Measurements from ENCODE around the gene HOXD12. TPM values are rescaled to one million over a fixed set of nuclear protein-coding genes. Genes with fewer than 3 reads are reported as not detected.
A peak's percentile ranks its signal among the peaks of the same experiment; 100 is the strongest.

The HOXD12 gene, protein sequence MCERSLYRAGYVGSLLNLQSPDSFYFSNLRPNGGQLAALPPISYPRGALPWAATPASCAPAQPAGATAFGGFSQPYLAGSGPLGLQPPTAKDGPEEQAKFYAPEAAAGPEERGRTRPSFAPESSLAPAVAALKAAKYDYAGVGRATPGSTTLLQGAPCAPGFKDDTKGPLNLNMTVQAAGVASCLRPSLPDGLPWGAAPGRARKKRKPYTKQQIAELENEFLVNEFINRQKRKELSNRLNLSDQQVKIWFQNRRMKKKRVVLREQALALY
- total RNA-seq (2014; rRNA removed; shearing (Covaris generic)) (not detected in 2 replicates), polyA plus RNA-seq (2016; fragmentation: Nextera tagmentation; extraction: Ambion mirVana) (not detected in 2 replicates)
- long read RNA-seq = 0 reads

GRCh38 chr2:176099728-176100546, at the start of gene HOXD12:
Gene HOXD12, plus strand, starts transcription at chr2:176099795. Its CDS starts 7 bp downstream, at chr2:176099802.
- DNase-seq (ENCODE audit: low spot score) = no peak
- peaks cover 94% of the 10 kb centered on the region for H3K27me3 ChIP-seq (ENCODE audit: insufficient read depth)

DNA sequence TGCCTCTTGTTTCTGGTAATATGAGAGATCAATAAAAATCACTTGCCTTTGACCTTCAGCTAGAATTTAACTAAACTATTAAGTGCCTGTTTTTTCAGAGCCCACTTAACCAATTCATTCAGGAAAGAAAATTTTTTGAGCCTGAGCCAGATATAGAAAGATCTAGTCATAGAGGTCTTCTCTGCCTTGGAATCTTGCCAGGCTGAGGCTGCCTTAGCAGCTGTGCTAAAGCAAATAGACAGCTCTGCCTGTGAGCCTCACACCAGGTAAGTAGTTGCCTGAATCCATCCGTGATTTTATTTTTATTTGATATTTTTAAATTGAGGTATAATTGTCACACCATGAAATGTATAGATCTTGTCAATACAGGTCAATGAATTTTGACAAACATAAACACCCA, 43.2 kb upstream of the HOXD12 start:
- peaks cover 18% of the 10 kb centered on the region for H3K27me3 ChIP-seq (ENCODE audit: insufficient read depth)
- Mint-ChIP-seq H3K27me3 (ENCODE audit: insufficient read depth, low read depth, poor library complexity) (no peaks in the 10 kb centered on the region), H3K36me3 (ENCODE audit: low read depth) (no peaks in the 10 kb centered on the region), H3K9me3 (no peaks in the 10 kb centered on the region), H3K4me1 (no peaks in the 10 kb centered on the region), H3K4me3 (no peak overlapping the region), H3K27ac (no peak overlapping the region)
- H3K27ac ChIP-seq (ENCODE audit: low read depth) = no peak overlapping the region
- 0 out of 2 replicates have a peak overlapping the region, but pooled peaks have one; percentile 59 for H2AFZ ChIP-seq
- ATAC-seq = no peak
- H3K9me2 ChIP-seq (ENCODE audit: insufficient read depth) = no peaks in the 10 kb centered on the region
- no peaks in the 10 kb centered on the region for H3K36me3 ChIP-seq (ENCODE audit: insufficient read depth)
- DNase-seq (ENCODE audit: low spot score) = no peak
- no peaks in the 10 kb centered on the region for H3K79me2 ChIP-seq (replicated peaks; ENCODE audit: insufficient read depth)
- H3K4me3 ChIP-seq = no peak overlapping the region
- H4K20me1 ChIP-seq (replicated peaks; ENCODE audit: insufficient read depth) = no peaks in the 10 kb centered on the region
- TF ChIP-seq REST (IDR thresholded peaks at IDR 0.05; ENCODE audit: unreplicated experiment) (no peak), ETS1 (IDR thresholded peaks at IDR 0.05) (no peak), POLR2AphosphoS5 (IDR thresholded peaks at IDR 0.05; ENCODE audit: low read depth) (no peak), STAT1 (IDR thresholded peaks at IDR 0.05; ENCODE audit: unreplicated experiment) (no peak), NANOG (IDR thresholded peaks at IDR 0.05; ENCODE audit: borderline replicate concordance) (no peak), EZH2phosphoT487 (IDR thresholded peaks at IDR 0.05; ENCODE audit: unreplicated experiment) (no peak)
- TF ChIP-seq, protein P1, sequence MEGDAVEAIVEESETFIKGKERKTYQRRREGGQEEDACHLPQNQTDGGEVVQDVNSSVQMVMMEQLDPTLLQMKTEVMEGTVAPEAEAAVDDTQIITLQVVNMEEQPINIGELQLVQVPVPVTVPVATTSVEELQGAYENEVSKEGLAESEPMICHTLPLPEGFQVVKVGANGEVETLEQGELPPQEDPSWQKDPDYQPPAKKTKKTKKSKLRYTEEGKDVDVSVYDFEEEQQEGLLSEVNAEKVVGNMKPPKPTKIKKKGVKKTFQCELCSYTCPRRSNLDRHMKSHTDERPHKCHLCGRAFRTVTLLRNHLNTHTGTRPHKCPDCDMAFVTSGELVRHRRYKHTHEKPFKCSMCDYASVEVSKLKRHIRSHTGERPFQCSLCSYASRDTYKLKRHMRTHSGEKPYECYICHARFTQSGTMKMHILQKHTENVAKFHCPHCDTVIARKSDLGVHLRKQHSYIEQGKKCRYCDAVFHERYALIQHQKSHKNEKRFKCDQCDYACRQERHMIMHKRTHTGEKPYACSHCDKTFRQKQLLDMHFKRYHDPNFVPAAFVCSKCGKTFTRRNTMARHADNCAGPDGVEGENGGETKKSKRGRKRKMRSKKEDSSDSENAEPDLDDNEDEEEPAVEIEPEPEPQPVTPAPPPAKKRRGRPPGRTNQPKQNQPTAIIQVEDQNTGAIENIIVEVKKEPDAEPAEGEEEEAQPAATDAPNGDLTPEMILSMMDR (conservative IDR thresholded peaks at IDR 0.05; ENCODE audit: low read depth in 2 of 2) = no peak
- no peak overlapping the region for H3K4me2 ChIP-seq
- no peaks in the 10 kb centered on the region for H3F3A ChIP-seq (replicated peaks; ENCODE audit: low read depth)
- H3K4me1 ChIP-seq (ENCODE audit: insufficient read depth) = no peaks in the 10 kb centered on the region

More at GRCh38 chr2:176099728-176100546, at the start of gene HOXD12:
- H2AFZ ChIP-seq = peak within 1 kb of the TSS; percentile 59
- peaks cover 46% of the 10 kb centered on the region for H3K4me1 Mint-ChIP-seq
- H3K36me3 ChIP-seq (ENCODE audit: insufficient read depth) = no peaks in the 10 kb centered on the region; the same call in 1 of the 2 replicates
- peaks cover 26% of the 10 kb centered on the region for H3F3A ChIP-seq (replicated peaks; ENCODE audit: low read depth)
- H3K4me3 Mint-ChIP-seq = peak within 1 kb of the TSS; percentile 68
- H3K79me2 ChIP-seq (replicated peaks; ENCODE audit: insufficient read depth) = no peaks in the 10 kb centered on the region
- H3K36me3 Mint-ChIP-seq (ENCODE audit: low read depth) = no peaks in the 10 kb centered on the region
- H3K27ac Mint-ChIP-seq = no peak within 1 kb of the TSS
- H3K27ac ChIP-seq (ENCODE audit: low read depth) = no peak within 1 kb of the TSS
- H3K4me2 ChIP-seq = peak within 1 kb of the TSS; percentile 94
- peaks cover under 1% of the 10 kb centered on the region; the same call in 1 of the 3 replicates for H3K9me3 Mint-ChIP-seq
- H4K20me1 ChIP-seq (replicated peaks; ENCODE audit: insufficient read depth) = peaks cover 43% of the 10 kb centered on the region
- TF ChIP-seq EZH2 (IDR thresholded peaks at IDR 0.05; ENCODE audit: low read depth, unreplicated experiment) = peak; percentile 36
- no peak for TF ChIP-seq NANOG (IDR thresholded peaks at IDR 0.05; ENCODE audit: borderline replicate concordance)
- peak; percentile 11 for TF ChIP-seq EZH2phosphoT487 (IDR thresholded peaks at IDR 0.05; ENCODE audit: unreplicated experiment)
- no peaks in the 10 kb centered on the region for H3K9me2 ChIP-seq (ENCODE audit: insufficient read depth)
- peaks cover 99% of the 10 kb centered on the region for H3K27me3 Mint-ChIP-seq (ENCODE audit: insufficient read depth, low read depth, poor library complexity)
- ATAC-seq = peak; percentile 1
- H3K4me1 ChIP-seq (ENCODE audit: insufficient read depth) = peaks cover 62% of the 10 kb centered on the region
- peak within 1 kb of the TSS; percentile 46 for H3K4me3 ChIP-seq
